HCT116 (cell line): ENCODE data around the gene ATP8A2.

Experiments
- CEBPB ChIP-seq: IDR thresholded peaks from 2 replicates; pipeline ENCODE4 v1.6.1; 2012; ENCODE audit warnings: low read depth
- CTCF ChIP-seq, 3 experiments: fragments of 200-600 bp in 1 of 3; sonication (generic) in 1 of 3; IDR thresholded peaks in 2 of 3; conservative IDR thresholded peaks in 1 of 3; 2 replicates each; pipeline ENCODE4 v1.5.1; 2012 to 2017; ENCODE audit warnings: low read depth in 2 of 3, low read length in 2 of 3, antibody characterized with exemption in 1 of 3, borderline replicate concordance in 1 of 3, control low read depth in 1 of 3, mild to moderate bottlenecking in 1 of 3, mixed read lengths in 1 of 3, mixed run types in 1 of 3, moderate library complexity in 1 of 3; ENCODE audit not compliant: insufficient read depth in 1 of 3
- EGR1 ChIP-seq: IDR thresholded peaks from 2 replicates; pipeline ENCODE4 v1.6.1; 2012; ENCODE audit warnings: low read depth
- EZH2 ChIP-seq: fragments of 200-600 bp; sonication (generic); IDR thresholded peaks from 2 replicates; pipeline ENCODE4 v1.6.1; 2017; ENCODE audit warnings: antibody characterized with exemption, mixed run types
- POLR2A ChIP-seq: IDR thresholded peaks from 2 replicates; pipeline ENCODE4 v1.7.0; 2011; ENCODE audit warnings: borderline replicate concordance; ENCODE audit not compliant: insufficient read depth, insufficient read length; ENCODE audit errors: extremely low read depth
- POLR2AphosphoS5 ChIP-seq: IDR thresholded peaks from 2 replicates; pipeline ENCODE4 v1.6.1; 2011; ENCODE audit warnings: mild to moderate bottlenecking, low read depth, low read length, moderate library complexity
- RAD21 ChIP-seq: IDR thresholded peaks from 2 replicates; pipeline ENCODE4 v1.6.1; 2012; ENCODE audit warnings: low read depth, mild to moderate bottlenecking
- SIN3A ChIP-seq: IDR thresholded peaks from 2 replicates; pipeline ENCODE4 v1.6.1; 2012; ENCODE audit warnings: low read depth
- YY1 ChIP-seq: IDR thresholded peaks from 2 replicates; pipeline ENCODE4 v1.6.1; 2011; ENCODE audit warnings: low read length, low read depth, moderate library complexity, mild to moderate bottlenecking; ENCODE audit not compliant: insufficient replicate concordance; ENCODE audit errors: extremely low read depth
- ZFX ChIP-seq: fragments of 450-650 bp; IDR thresholded peaks from 2 replicates; pipeline ENCODE4 v1.6.1; 2017
- ZNF274 ChIP-seq: fragments of 200-500 bp; sonication (Bioruptor generic); IDR thresholded peaks from 2 replicates; pipeline ENCODE4 v1.6.1; 2014; ENCODE audit warnings: mild to moderate bottlenecking, low read depth, low read length, inconsistent platforms
- TF ChIP-seq, protein P1 (sequence below): IDR thresholded peaks from 2 replicates; pipeline ENCODE4 v1.6.1; 2011; ENCODE audit warnings: mild to moderate bottlenecking, low read length, moderate library complexity; ENCODE audit not compliant: insufficient replicate concordance; ENCODE audit errors: extremely low read depth

DNA sequence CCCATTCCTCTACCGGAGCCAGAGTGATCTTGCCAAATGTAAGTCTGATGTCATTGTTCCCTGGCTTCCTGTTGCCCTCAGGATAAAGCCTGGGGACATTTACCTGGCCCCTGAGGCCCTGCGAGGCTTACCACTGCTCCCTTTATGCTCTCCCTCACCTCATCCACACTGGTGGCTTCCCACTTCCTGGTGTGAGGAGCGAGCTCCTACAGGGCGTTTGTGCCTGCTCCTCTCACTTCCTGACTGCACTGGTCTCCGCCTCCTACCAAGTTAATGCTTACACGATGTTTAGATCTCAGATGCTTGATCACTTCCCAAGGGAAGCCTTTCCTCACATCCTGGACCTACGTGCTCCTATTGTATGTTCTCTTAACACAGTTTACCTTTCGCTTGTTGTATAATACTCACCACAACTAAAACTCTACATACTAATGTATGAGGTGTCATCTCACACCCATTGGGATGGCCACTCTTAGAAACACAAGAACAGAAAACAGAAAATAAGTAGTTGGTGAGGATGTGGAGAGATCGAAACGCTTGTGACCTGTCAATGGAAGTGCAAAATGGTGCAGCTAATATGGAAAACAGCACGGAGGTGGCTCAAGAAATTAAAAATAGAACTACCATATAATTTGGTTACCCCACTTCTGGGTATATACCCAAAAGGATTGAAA lies 502.4 kb downstream of the ATP8A2 start:
- no peak for TF ChIP-seq CTCF (IDR thresholded peaks at IDR 0.05 in 2 of 3, conservative IDR thresholded peaks at IDR 0.05 in 1 of 3; ENCODE audit: borderline replicate concordance in 1 of 3, insufficient read depth in 1 of 3, low read depth in 2 of 3, low read length in 2 of 3)
- no peak for TF ChIP-seq EZH2
- TF ChIP-seq, protein P1, sequence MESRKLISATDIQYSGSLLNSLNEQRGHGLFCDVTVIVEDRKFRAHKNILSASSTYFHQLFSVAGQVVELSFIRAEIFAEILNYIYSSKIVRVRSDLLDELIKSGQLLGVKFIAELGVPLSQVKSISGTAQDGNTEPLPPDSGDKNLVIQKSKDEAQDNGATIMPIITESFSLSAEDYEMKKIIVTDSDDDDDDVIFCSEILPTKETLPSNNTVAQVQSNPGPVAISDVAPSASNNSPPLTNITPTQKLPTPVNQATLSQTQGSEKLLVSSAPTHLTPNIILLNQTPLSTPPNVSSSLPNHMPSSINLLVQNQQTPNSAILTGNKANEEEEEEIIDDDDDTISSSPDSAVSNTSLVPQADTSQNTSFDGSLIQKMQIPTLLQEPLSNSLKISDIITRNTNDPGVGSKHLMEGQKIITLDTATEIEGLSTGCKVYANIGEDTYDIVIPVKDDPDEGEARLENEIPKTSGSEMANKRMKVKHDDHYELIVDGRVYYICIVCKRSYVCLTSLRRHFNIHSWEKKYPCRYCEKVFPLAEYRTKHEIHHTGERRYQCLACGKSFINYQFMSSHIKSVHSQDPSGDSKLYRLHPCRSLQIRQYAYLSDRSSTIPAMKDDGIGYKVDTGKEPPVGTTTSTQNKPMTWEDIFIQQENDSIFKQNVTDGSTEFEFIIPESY, result no peak
- no peak for TF ChIP-seq SIN3A
- TF ChIP-seq RAD21, result no peak
- no peak for TF ChIP-seq EGR1
- no peak for TF ChIP-seq POLR2AphosphoS5
- no peak for TF ChIP-seq ZFX
- no peak for TF ChIP-seq CEBPB
- no peak for TF ChIP-seq POLR2A
- no peak for TF ChIP-seq ZNF274
- no peak for TF ChIP-seq YY1
